Panc1 (cell line): ENCODE results near the gene TMTC2. TPM values are rescaled to one million over a fixed set of nuclear protein-coding genes. Genes with fewer than 3 reads are reported as not detected.

Source experiments
- ATAC-seq: fragments of 200-7000 bp; cut with Tn5 transposase; 2 replicates; pipeline ENCODE4 v1.9.1; 2020; ENCODE audit warnings: mild to moderate bottlenecking, moderate library complexity
- BruUV-seq: library from RNA; stranded (reverse); fragments of 400-500 nt; replicated peaks from 2 replicates; lab custom pipeline; 2021; lab: Mats Ljungman, UMichigan
- CTCF ChIA-PET: fragments of 300-600 bp; sonication (Branson Sonifier 250); formaldehyde crosslinking; loops from one replicate; lab custom pipeline; 2022; ENCODE audit warnings: antibody characterized with exemption; lab: Charles Lee
- POLR2A ChIA-PET: fragments of 300-600 bp; sonication (Branson Sonifier 250); formaldehyde crosslinking; loops from one replicate; lab custom pipeline; 2022; ENCODE audit warnings: antibody characterized with exemption; lab: Charles Lee
- DNase-seq: peaks from one replicate; pipeline ENCODE4 v3.0.0-alpha.2; 2010; ENCODE audit warnings: low read depth, low spot score
- H3K27ac ChIP-seq: 2 replicates; pipeline ENCODE4 v1.5.1; 2011; ENCODE audit warnings: mild to moderate bottlenecking, low read length, inconsistent platforms
- H3K27me3 ChIP-seq: fragments of 200-500 bp; sonication (Bioruptor generic); 2 replicates; pipeline ENCODE4 v1.6.0; 2014; ENCODE audit warnings: low read length, inconsistent platforms; ENCODE audit not compliant: control insufficient read depth, insufficient read depth
- H3K36me3 ChIP-seq: fragments of 200-500 bp; sonication (Bioruptor generic); 2 replicates; pipeline ENCODE4 v1.5.1; 2014; ENCODE audit warnings: inconsistent platforms, mild to moderate bottlenecking, low read length, moderate library complexity; ENCODE audit not compliant: control insufficient read depth, insufficient read depth
- H3K4me1 ChIP-seq: 2 replicates; pipeline ENCODE4 v1.5.1; 2011; ENCODE audit warnings: inconsistent platforms, mild to moderate bottlenecking, low read length, moderate library complexity; ENCODE audit not compliant: control insufficient read depth, insufficient read depth
- H3K4me3 ChIP-seq, 2 experiments: 2 replicates each; pipeline ENCODE4 v1.5.1; 2011 to 2012; ENCODE audit warnings: low read depth in 2 of 2, low read length in 2 of 2, mild to moderate bottlenecking in 2 of 2, inconsistent platforms in 1 of 2, moderate library complexity in 1 of 2
- H3K9me3 ChIP-seq: fragments of 200-500 bp; sonication (Bioruptor generic); 2 replicates; pipeline ENCODE4 v1.5.1; 2014; ENCODE audit warnings: low read depth, mild to moderate bottlenecking, inconsistent platforms, low read length, moderate library complexity; ENCODE audit not compliant: control insufficient read depth, insufficient read depth
- CTCF ChIP-seq: fragments of 450-650 bp; IDR thresholded peaks from 2 replicates; pipeline ENCODE4 v1.5.1; 2017; ENCODE audit warnings: mild to moderate bottlenecking
- POLR2AphosphoS5 ChIP-seq: IDR thresholded peaks from 2 replicates; pipeline ENCODE4 v1.6.1; 2012; ENCODE audit warnings: mild to moderate bottlenecking, low read depth, low read length, moderate library complexity
- REST ChIP-seq, 2 experiments: IDR thresholded peaks; 2 replicates each; pipeline ENCODE4 v1.6.1; 2011 to 2012; ENCODE audit warnings: low read depth in 2 of 2, control low read depth in 1 of 2, low read length in 1 of 2, mild to moderate bottlenecking in 1 of 2, moderate library complexity in 1 of 2; ENCODE audit not compliant: insufficient read depth in 1 of 2
- SIN3A ChIP-seq: IDR thresholded peaks from 2 replicates; pipeline ENCODE4 v1.6.1; 2012; ENCODE audit warnings: low read depth, mild to moderate bottlenecking, low read length, moderate library complexity, borderline replicate concordance; ENCODE audit not compliant: insufficient read depth
- TCF7L2 ChIP-seq: IDR thresholded peaks from 2 replicates; pipeline ENCODE4 v1.6.1; 2011; ENCODE audit warnings: mild to moderate bottlenecking, low read depth, low read length, inconsistent platforms
- in situ Hi-C: cut with HindIII; loops from 2 replicates; pipeline ENCODE4 v1.10.0; 2016; ENCODE audit warnings: low sequenced_read_pairs, low pct_unique_long_range_greater_than_20kb
- intact Hi-C: fragments of 100-400 bp; cut with micrococcal nuclease; formaldehyde crosslinking; loops from one replicate; pipeline ENCODE4 v1.10.0; 2022; ENCODE audit not compliant: unreplicated experiment
- total RNA-seq: library from RNA; stranded (reverse); gene quantifications from one replicate; pipeline ENCODE4 v1.2.1, GENCODE V29; 2021; ENCODE audit not compliant: unreplicated experiment

Gene TMTC2
- total RNA-seq, 1 experiment from 2014 or later = 5.7 TPM

- BruUV-seq = no TSS peak
- Histone ChIP-seq H3K4me1 (no peaks in the 10 kb centered on the region), H3K36me3 (no peaks in the 10 kb centered on the region), H3K4me3 (no peak overlapping the region), H3K27ac (no peak overlapping the region), H3K9me3 (no peaks in the 10 kb centered on the region), H3K27me3 (no peaks in the 10 kb centered on the region)
- ChIA-PET CTCF (no interaction called here), POLR2A (no interaction called here)
- no peak for ATAC-seq
- in situ Hi-C loops (no loop called here), intact Hi-C loops (no loop called here)
- TF ChIP-seq POLR2AphosphoS5 (no peak), TCF7L2 (no peak)
- DNase-seq = no peak
These were observed 68.2 kb downstream of the TMTC2 start for GRCh38 chr12:82754856-82755255.

- Histone ChIP-seq H3K27ac (no peak overlapping the region), H3K36me3 (no peaks in the 10 kb centered on the region), H3K4me1 (no peaks in the 10 kb centered on the region), H3K9me3 (no peaks in the 10 kb centered on the region), H3K27me3 (no peaks in the 10 kb centered on the region), H3K4me3 (no peak overlapping the region)
- BruUV-seq = no TSS peak
- DNase-seq = no peak
- CTCF ChIA-PET = interaction anchor here (0.5 to 0.8 kb wide), 2 partner anchors 14 to 71 kb away, joined by 3 to 10 read pairs; no protein-coding TSS in a partner anchor
- no peak for ATAC-seq
- intact Hi-C loops (no loop called here), in situ Hi-C loops (no loop called here)
- POLR2A ChIA-PET = no interaction called here
- TF ChIP-seq TCF7L2 = no peak
- no peak for TF ChIP-seq CTCF
- TF ChIP-seq POLR2AphosphoS5 = no peak
- no peak for TF ChIP-seq SIN3A
- no peak for TF ChIP-seq REST (IDR thresholded peaks at IDR 0.05; ENCODE audit: insufficient read depth in 1 of 2, low read depth in 2 of 2, low read length in 1 of 2)
These were observed 69.6 kb downstream of the TMTC2 start for GRCh38 chr12:82756303-82756702.

- Histone ChIP-seq H3K4me3 (no peak overlapping the region), H3K27ac (no peak overlapping the region), H3K27me3 (no peaks in the 10 kb centered on the region), H3K36me3 (no peaks in the 10 kb centered on the region), H3K4me1 (no peaks in the 10 kb centered on the region), H3K9me3 (no peaks in the 10 kb centered on the region)
- in situ Hi-C loops (no loop called here), intact Hi-C loops (no loop called here)
- no TSS peak for BruUV-seq
- CTCF ChIA-PET = interaction anchor here (0.5 kb wide), 1 partner anchor 14 kb away, joined by 10 read pairs; no protein-coding TSS in a partner anchor
- no peak for TF ChIP-seq REST (IDR thresholded peaks at IDR 0.05; ENCODE audit: insufficient read depth in 1 of 2, low read depth in 2 of 2, low read length in 1 of 2)
- no peak for DNase-seq
- POLR2A ChIA-PET = no interaction called here
- no peak for ATAC-seq
These were observed 70.4 kb downstream of the TMTC2 start for GRCh38 chr12:82757059-82757458.
